HG02642 (cell line): Measurements from ENCODE around the gene THPO.
"Not testable (repeated sequence)": the region's sequence is repeated elsewhere in the genome, so short reads cannot be mapped to it uniquely, and the experiment has no call there.

Source experiments
- ATAC-seq: cut with Tn5 transposase; IDR thresholded peaks from one replicate; pipeline ENCODE4 v1.9.1; 2021; ENCODE audit warnings: mild to moderate bottlenecking; ENCODE audit not compliant: unreplicated experiment, poor library complexity

Gene THPO

GRCh38 chr3:184352149-184352785 is 25.7 kb downstream of the THPO start:
- no peak for ATAC-seq

DNA sequence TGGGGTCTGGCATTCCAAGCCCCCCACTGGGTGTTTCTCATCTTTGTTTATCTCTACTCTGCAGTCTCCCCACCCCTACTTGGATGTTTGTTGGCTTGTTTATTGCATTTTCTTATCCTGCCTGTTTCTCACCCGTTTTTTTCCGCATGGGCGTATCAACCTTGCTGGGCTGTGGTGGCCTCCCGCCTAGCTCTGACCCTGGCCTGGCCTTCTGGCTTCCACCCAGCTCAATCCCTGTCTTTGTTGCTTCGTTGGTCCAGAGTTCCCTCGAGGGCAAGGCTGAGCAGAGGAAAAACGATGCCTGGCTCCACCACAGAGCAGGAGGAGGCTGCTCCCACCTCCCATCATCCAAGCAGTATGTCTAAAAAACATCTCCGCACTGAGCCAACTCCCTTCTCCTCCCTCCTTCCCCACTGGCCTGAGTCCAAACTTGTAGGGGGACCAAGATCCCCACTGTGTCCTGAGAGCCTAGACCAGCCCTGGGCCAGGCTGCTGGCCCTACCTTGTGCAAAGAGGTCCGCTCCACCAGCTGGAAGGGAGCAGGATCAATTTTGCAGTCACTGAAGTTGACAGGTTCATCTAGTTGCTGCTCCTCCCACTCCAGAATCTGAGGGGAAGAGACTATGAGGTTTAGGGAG is 26.4 kb downstream of the THPO start:
- no peak for ATAC-seq

DNA sequence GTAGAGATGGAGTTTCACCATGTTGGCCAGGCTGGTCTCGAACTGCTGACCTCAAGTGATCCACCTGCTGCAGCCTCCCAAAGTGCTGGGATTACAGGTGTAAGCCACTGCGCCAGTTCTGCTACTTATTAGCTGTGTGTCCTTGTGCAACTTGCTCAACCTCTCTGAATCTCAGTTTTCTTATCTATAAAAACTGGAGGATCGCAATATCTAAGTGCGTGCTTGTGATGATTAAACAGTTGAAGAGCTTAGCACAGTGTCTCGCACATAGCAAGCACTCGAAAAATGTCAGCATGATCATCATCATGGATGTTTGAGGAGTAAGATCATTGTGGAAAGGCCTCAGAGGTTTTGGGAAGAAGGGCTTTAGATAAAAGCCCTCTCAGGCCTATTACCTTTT is 27.4 kb downstream of the THPO start:
- no peak for ATAC-seq

DNA sequence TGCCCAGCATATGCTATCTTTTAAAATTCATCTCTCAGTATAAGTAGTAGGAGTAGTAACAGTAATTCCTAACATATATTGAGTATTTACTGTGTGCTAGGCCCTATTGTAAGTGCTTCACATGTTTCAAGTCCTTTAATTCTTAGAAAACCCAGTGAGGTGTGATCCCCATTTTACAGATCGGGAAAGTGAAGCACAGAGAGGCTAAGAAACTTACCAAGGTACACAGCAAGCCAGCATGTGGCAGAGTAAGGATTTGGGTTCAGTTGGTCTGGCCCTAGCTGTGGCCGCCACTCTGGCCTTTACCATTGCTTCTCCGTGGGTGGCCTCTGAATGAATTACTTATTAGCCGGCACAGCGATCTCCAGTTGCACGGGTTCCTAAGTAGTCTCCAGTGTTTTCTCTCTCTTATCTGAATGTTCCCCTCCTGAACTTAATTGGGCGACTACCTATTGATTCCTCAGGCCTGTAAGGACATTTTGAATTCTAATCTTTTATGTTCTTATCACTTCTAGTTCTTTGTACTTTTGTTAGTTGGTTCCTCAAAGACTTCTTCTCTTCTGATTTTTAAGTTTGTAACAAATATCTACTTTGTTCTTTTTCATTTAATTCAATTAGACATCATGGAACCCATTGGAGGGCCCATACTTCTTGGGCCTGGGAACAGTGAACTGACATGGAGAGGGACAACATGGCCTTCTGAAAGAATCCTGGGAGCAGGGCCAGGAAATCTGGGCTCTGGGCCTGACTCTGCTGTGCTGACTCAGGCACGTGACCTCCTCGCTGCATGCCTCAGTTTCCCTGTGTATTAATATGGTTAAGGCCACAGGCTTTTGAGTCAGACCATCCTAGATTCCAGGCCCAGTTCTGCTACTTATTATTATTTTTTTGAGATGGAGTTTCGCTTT is 28.2 kb downstream of the THPO start:
- ATAC-seq = no peak

- ATAC-seq = no peak
Measured at GRCh38 chr3:184348057-184348382, 30.0 kb downstream of the THPO start.

DNA sequence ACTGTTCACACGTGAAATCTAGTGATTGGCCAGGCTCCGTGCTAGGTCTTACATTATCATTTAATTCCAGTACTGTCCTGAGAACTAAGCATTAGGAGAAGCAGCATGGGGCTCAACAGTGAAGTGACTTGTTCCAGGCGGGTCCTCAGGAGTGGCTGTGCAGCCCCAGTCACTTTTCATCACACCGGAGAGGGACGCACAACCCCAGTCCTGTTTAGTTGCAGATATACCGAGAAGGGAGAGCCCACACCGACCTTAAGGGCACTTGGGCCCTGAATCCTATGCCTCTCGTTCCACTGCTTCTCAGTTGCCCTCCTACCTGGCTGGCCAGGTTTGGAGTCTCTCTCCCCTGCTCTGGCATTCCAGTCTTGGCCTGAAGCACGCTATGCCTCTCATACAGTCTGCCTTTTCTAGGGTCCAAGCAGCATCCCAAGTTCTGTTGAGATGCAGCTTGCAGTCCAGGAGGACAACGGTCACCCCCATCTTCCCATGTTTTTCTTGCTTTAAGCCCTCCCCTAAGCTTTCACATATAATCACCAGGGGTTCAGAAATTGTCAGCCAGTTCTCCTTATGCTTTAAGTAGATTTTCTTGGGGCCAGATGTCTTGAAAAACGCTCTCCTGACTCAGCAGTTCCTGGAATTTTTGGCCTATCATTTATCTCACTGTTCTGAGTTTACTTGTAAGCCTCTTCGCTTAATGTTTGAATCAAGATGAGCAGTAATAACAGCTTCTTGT is 30.5 kb downstream of the THPO start:
- ATAC-seq = no peak

DNA sequence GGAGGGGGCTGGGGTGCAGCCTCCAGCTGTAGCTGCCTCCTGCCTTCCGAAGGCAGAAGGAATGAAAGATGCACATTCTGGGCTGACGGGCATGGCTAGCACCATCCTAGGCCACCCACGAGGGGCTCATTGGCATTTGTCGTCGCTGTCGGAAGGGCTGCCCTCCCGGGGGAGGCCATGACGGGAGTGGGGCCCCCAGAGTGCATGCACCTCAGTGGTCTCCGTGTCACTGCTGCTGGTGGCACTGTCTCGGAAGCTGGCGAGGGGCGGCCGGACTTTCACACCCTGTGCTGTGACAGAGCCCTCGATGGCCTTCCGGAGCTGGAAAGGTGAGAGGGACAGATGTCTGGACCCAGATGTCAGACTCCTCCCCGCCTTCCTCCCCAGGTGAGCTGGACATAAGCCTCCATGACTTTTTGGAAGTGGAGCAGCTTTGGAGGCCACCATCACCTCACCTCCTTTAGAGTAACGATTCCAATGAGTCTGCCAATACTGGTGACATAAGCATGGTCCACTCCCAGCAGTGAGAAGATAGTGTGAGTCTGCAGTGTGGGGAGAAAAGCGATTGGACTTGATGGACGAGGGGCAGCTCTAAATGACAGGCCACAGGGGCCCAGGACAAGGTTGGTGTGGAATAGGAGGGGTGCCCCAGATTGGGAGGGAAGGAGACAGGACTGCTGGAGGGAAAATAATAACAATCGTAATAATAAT is 31.4 kb downstream of the THPO start:
- no peak for ATAC-seq

DNA sequence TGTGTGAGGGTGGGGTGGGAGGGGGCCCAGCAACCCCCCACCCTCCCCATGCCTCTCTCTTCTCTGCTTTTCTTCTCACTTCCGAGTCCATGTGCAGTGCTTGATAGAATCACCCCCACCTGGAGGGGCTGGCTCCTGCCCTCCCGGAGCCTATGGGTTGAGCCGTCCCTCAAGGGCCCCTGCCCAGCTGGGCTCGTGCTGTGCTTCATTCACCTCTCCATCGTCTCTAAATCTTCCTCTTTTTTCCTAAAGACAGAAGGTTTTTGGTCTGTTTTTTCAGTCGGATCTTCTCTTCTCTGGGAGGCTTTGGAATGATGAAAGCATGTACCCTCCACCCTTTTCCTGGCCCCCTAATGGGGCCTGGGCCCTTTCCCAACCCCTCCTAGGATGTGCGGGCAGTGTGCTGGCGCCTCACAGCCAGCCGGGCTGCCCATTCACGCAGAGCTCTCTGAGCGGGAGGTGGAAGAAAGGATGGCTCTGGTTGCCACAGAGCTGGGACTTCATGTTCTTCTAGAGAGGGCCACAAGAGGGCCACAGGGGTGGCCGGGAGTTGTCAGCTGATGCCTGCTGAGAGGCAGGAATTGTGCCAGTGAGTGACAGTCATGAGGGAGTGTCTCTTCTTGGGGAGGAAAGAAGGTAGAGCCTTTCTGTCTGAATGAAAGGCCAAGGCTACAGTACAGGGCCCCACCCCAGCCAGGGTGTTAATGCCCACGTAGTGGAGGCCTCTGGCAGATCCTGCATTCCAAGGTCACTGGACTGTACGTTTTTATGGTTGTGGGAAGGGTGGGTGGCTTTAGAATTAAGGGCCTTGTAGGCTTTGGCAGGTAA is 32.5 kb downstream of the THPO start:
- peak; percentile 47 for ATAC-seq

GRCh38 chr3:184344579-184345316 is 33.3 kb downstream of the THPO start:
- ATAC-seq = no peak

- ATAC-seq = no peak
Measured at GRCh38 chr3:184343200-184343876, 34.7 kb downstream of the THPO start.

- ATAC-seq = no peak
Measured at GRCh38 chr3:184341925-184342324, 36.1 kb downstream of the THPO start.

GRCh38 chr3:184339451-184340135 is 38.4 kb downstream of the THPO start:
- not testable (repeated sequence) for ATAC-seq

- no peak for ATAC-seq
Measured at GRCh38 chr3:184339001-184339400, 39.0 kb downstream of the THPO start.

DNA sequence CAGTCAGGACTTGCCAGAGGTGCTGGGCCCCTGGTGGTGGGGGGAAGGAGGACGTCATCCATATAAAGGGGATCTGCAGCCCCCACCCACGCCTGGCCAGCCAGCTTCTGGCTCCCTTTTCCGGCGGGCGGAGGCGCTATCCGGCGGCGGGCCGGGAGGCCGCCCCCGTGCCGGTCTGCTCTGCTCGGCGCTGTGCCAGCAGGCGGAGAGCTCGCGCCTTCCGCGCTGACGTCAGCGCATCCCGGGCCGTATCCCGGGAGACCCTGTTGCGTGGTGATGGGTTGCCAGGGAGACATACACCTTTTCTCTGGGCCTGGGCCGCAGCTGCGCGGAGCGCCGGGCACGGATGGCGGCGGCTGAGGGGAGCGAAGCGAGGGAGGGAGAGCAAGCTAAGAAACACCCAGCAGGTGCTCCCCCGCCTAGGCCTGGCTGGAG is 39.5 kb downstream of the THPO start:
- no peak for ATAC-seq

DNA sequence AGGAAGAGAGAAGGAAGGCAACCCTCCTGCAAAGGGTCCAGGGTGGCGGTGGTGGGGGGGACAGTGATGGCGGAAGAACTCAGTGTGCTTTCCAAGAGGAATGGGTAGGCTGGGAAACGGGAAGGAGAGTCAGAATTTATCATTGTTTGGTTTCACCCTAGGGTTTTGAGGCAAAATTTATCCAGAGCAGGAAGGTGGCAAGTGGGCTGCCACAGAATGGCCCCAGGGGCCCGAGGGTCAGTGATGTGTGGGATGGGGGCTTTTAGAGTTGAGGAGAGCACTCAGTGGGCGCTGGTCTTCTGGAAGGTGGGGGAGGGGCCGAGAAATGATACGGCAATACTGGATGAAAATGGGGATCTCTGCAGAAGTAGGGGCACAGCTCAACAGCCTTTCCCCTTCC is 40.0 kb downstream of the THPO start:
- ATAC-seq = no peak

DNA sequence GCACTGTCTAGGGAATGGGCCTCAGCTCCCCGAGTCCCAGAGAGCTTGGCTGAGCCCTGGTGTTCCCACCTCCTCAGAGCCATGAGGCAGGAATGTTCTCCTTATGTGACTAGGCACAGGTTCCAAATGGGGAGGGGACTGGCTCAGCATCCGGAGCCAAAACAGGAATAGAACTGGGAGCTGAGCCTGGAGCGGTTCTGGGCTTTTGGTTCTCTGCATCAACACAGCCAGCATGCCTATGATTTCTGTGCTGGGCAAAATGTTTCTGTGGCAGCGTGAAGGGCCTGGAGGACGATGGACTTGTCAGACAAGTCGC is 40.6 kb downstream of the THPO start, which contains the start of gene FAM131A:
Gene FAM131A, plus strand, starts transcription at position 202 of the 316 bp plus-strand sequence. Its CDS starts 31 bp downstream, at position 233.
- no peak for ATAC-seq

DNA sequence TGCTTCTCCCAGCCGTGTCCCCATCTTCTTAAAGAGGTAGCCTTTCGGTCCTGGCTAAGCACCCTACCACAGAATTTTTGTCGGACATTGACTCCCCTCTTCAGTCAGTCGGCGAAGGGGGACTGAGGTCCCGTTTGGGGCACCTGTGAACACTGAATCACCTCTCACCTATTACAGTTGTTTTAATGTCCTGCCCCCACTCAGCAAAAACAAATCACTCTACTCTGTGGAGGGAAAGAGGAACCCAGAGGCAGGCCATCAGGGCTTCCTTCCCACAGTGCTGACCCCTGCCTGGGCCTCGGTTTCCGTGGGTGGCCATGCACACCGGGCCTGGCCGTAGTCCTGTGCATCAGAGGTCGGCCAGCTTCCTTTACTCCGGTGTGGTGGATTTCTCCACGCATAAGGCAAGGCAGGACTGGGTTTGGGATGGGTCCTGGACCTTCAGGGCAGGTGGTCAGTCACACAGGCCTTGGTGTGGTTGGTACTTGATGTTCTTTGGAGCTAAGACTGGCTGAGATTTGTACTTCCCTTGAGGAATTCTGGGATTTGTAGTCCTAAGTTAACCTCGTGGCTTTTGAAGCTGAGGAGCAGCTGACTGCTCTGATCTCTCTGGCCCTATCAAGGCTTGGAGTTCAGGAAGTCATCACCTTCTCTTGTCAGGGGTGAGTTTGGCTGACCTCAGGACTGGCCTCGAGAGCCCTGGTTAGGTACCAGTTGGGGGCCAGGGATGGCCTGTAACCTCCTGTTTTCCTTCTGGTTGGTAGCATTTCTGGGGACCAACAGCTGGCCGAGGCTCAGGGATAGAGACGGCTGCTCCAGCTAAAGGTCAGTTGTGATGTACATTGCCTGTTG is 41.2 kb downstream of the THPO start:
- no peak for ATAC-seq
